Liver (tissue), 9 donors: ENCODE results near the gene PYCARD. TPM values are rescaled to one million over a fixed set of nuclear protein-coding genes. Genes with fewer than 3 reads are reported as not detected.

Source experiments
- DNase-seq: peaks from one replicate; pipeline ENCODE4 v3.0.0-alpha.2; 2017; ENCODE audit warnings: low spot score
- H3K27ac ChIP-seq, 2 donors: one replicate each; pipeline ENCODE4 v1.7.0; 2013; ENCODE audit warnings: inconsistent platforms in 2 of 2, low read length in 2 of 2, control low read depth in 1 of 2, low read depth in 1 of 2, mild to moderate bottlenecking in 1 of 2
- H3K27me3 ChIP-seq, 4 donors: one replicate each; pipeline versions ENCODE4 v1.6.1 to v1.7.0; 2013; ENCODE audit warnings: low read length in 3 of 4, inconsistent platforms in 1 of 4, mild to moderate bottlenecking in 1 of 4, moderate library complexity in 1 of 4; ENCODE audit not compliant: control insufficient read depth in 4 of 4, insufficient read depth in 4 of 4
- H3K36me3 ChIP-seq, 4 donors: one replicate each; pipeline versions ENCODE4 v1.6.1 to v1.7.0; 2013; ENCODE audit warnings: low read length in 3 of 4, mild to moderate bottlenecking in 3 of 4, low read depth in 1 of 4, moderate library complexity in 1 of 4; ENCODE audit not compliant: control insufficient read depth in 4 of 4, insufficient read depth in 3 of 4
- H3K4me1 ChIP-seq, 4 donors: one replicate each; pipeline versions ENCODE4 v1.6.1 to v1.7.0; 2013; ENCODE audit warnings: low read length in 3 of 4, mild to moderate bottlenecking in 3 of 4, moderate library complexity in 1 of 4; ENCODE audit not compliant: control insufficient read depth in 4 of 4, insufficient read depth in 4 of 4
- H3K4me3 ChIP-seq, 3 donors: one replicate each; pipeline versions ENCODE4 v1.6.1 to v1.7.0; 2013; ENCODE audit warnings: low read length in 3 of 3, control low read depth in 1 of 3, low read depth in 1 of 3, mild to moderate bottlenecking in 1 of 3
- H3K9ac ChIP-seq, 2 donors: one replicate each; pipeline ENCODE4 v1.7.0; 2013; ENCODE audit warnings: low read length in 2 of 2, mild to moderate bottlenecking in 2 of 2, moderate library complexity in 2 of 2, control low read depth in 1 of 2, low read depth in 1 of 2
- H3K9me3 ChIP-seq, 4 donors: one replicate each; pipeline versions ENCODE4 v1.6.1 to v1.7.0; 2013; ENCODE audit warnings: low read length in 3 of 4; ENCODE audit not compliant: control insufficient read depth in 4 of 4
- EGR1 ChIP-seq, 2 donors: IDR thresholded peaks; 2 replicates each; pipeline ENCODE4 v1.6.1; 2016 to 2018; ENCODE audit warnings: antibody characterized with exemption in 2 of 2, low read depth in 2 of 2
- HNF4A ChIP-seq, 2 donors: conservative IDR thresholded peaks; 2 replicates each; pipeline ENCODE4 v1.6.1; 2016; ENCODE audit warnings: antibody characterized with exemption in 2 of 2, mild to moderate bottlenecking in 2 of 2
- HNF4G ChIP-seq: IDR thresholded peaks from 2 replicates; pipeline ENCODE4 v1.6.1; 2016; ENCODE audit warnings: antibody characterized with exemption
- JUND ChIP-seq, 2 donors: IDR thresholded peaks; 2 replicates each; pipeline ENCODE4 v1.6.1; 2016; ENCODE audit warnings: antibody characterized with exemption in 2 of 2
- NR2F2 ChIP-seq: IDR thresholded peaks from 2 replicates; pipeline ENCODE4 v1.6.1; 2016; ENCODE audit warnings: antibody characterized with exemption
- RAD21 ChIP-seq, 2 donors: IDR thresholded peaks; 2 replicates each; pipeline ENCODE4 v1.6.1; 2016; ENCODE audit warnings: antibody characterized with exemption in 2 of 2, mild to moderate bottlenecking in 2 of 2
- RXRA ChIP-seq, 2 donors: IDR thresholded peaks; 2 replicates each; pipeline ENCODE4 v1.6.1; 2017 to 2018; ENCODE audit warnings: antibody characterized with exemption in 2 of 2, mild to moderate bottlenecking in 1 of 2
- SP1 ChIP-seq: IDR thresholded peaks from 2 replicates; pipeline ENCODE4 v1.6.1; 2018; ENCODE audit warnings: antibody characterized with exemption, mild to moderate bottlenecking
- YY1 ChIP-seq: IDR thresholded peaks from 2 replicates; pipeline ENCODE4 v1.6.1; 2016; ENCODE audit warnings: antibody characterized with exemption, mild to moderate bottlenecking
- WGBS: extraction: QIAGEN DNeasy Blood & Tissue Kit; methylation state at CpG from one replicate; pipeline ENCODE4 v1.1.7; 2013; 5-methylcytosine and 5-hydroxymethylcytosine counted together
- polyA plus RNA-seq, 2 donors: library from polyadenylated mRNA; stranded (reverse) in 1 of 2; unstranded in 1 of 2; fragments of 200-250 nt in 1 of 2; fragments of >200 nt in 1 of 2; fragmentation: Nextera tagmentation in 1 of 2; extraction: Ambion mirVana in 1 of 2; gene quantifications; one replicate each; pipeline versions ENCODE4 v1.2.1 to v1.2.3, GENCODE V29; 2013 to 2015
- total RNA-seq, 2 donors: library from RNA; depleted of rRNA; stranded (reverse); fragments of >200 nt; gene quantifications; one replicate each; pipeline ENCODE4 v1.2.3, GENCODE V29; 2014
- TF ChIP-seq, protein P1 (sequence below): fragments of 150-350 bp; IDR thresholded peaks from 2 replicates; pipeline ENCODE4 v1.5.1; 2017; ENCODE audit warnings: improper control_type of control experiment, low read depth, low read length; ENCODE audit not compliant: missing input control
- TF ChIP-seq, protein P2 (sequence below): IDR thresholded peaks from 2 replicates; pipeline ENCODE4 v1.6.1; 2016; ENCODE audit warnings: antibody characterized with exemption, mild to moderate bottlenecking
- TF ChIP-seq, protein P3 (sequence below): IDR thresholded peaks from 2 replicates; pipeline ENCODE4 v1.6.1; 2016; ENCODE audit warnings: antibody characterized with exemption
- TF ChIP-seq, protein P4 (sequence below): IDR thresholded peaks from 2 replicates; pipeline ENCODE4 v1.6.1; 2016; ENCODE audit warnings: antibody characterized with exemption
- donor health status: healthy.
- donor health status: healthy.
- donor health status: healthy.
- donor health status: healthy.
- donor health status: healthy.

Gene PYCARD
- total and polyA plus RNA-seq, 4 donors, result 6.7 to 35.9 (median 10.8) TPM

DNA sequence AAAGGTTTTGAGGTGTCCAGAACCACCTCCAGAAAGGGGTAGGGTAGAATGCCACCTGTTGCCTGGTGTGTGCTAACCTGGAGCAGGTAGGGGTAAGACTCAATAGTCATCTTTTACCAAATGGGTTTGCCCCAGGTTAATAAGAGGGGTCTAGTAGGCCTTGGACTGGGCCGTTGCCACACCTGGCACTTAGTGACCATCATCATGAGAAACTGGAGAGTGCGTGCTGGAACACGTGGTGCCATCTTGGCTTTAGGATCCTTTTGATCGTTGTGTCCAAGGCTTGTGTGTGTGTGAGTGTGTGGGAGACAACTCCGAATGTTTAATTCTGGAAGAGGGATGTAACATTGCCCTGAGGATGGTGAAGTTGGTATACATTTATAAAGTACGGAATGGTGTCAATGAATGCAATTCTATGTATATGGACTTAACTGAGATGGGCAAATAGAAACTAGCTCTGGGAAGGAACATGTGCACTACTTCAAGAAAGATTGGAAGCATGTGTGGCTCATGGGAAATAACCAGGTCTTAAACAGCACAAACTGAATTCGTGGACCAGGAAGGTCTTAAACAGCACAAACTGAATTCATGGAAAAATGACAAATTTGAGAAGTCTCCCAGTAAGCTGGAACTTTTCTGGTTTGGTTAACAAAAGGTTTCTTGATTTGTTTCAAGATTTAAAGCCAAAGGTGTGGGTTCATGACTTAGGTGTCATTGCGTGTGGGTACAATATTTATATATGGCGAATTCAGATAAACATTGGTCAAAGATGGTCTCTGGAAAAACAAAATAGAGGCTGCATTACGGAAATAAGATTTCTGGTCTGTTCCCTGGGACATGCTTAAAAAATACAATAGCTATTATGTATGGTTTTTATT is 15.4 kb downstream of the PYCARD start:
- no peaks in the 10 kb centered on the region for H3K27me3 ChIP-seq
- no peak for DNase-seq
- no peaks in the 10 kb centered on the region for H3K9me3 ChIP-seq
- H3K4me3 ChIP-seq, result no peak overlapping the region
- WGBS, result 89% methylated on average over 10 of the region's 10 CpGs
- H3K4me1 ChIP-seq, result peaks cover 4 to 17% (median 9%) of the 10 kb centered on the region in 4 donors
- no peak overlapping the region for H3K9ac ChIP-seq
- H3K36me3 ChIP-seq, result peaks cover 22 to 90% (median 87%) of the 10 kb centered on the region in 4 donors
- TF ChIP-seq EGR1 (IDR thresholded peaks at IDR 0.05; ENCODE audit: low read depth in 2 of 2) (no peak), RAD21 (IDR thresholded peaks at IDR 0.05) (no peak), YY1 (no peak), JUND (IDR thresholded peaks at IDR 0.05) (no peak), NR2F2 (no peak), RXRA (IDR thresholded peaks at IDR 0.05) (no peak), HNF4G (no peak), SP1 (no peak)
- TF ChIP-seq, protein P1, sequence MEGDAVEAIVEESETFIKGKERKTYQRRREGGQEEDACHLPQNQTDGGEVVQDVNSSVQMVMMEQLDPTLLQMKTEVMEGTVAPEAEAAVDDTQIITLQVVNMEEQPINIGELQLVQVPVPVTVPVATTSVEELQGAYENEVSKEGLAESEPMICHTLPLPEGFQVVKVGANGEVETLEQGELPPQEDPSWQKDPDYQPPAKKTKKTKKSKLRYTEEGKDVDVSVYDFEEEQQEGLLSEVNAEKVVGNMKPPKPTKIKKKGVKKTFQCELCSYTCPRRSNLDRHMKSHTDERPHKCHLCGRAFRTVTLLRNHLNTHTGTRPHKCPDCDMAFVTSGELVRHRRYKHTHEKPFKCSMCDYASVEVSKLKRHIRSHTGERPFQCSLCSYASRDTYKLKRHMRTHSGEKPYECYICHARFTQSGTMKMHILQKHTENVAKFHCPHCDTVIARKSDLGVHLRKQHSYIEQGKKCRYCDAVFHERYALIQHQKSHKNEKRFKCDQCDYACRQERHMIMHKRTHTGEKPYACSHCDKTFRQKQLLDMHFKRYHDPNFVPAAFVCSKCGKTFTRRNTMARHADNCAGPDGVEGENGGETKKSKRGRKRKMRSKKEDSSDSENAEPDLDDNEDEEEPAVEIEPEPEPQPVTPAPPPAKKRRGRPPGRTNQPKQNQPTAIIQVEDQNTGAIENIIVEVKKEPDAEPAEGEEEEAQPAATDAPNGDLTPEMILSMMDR, result no peak
- TF ChIP-seq, protein P2, sequence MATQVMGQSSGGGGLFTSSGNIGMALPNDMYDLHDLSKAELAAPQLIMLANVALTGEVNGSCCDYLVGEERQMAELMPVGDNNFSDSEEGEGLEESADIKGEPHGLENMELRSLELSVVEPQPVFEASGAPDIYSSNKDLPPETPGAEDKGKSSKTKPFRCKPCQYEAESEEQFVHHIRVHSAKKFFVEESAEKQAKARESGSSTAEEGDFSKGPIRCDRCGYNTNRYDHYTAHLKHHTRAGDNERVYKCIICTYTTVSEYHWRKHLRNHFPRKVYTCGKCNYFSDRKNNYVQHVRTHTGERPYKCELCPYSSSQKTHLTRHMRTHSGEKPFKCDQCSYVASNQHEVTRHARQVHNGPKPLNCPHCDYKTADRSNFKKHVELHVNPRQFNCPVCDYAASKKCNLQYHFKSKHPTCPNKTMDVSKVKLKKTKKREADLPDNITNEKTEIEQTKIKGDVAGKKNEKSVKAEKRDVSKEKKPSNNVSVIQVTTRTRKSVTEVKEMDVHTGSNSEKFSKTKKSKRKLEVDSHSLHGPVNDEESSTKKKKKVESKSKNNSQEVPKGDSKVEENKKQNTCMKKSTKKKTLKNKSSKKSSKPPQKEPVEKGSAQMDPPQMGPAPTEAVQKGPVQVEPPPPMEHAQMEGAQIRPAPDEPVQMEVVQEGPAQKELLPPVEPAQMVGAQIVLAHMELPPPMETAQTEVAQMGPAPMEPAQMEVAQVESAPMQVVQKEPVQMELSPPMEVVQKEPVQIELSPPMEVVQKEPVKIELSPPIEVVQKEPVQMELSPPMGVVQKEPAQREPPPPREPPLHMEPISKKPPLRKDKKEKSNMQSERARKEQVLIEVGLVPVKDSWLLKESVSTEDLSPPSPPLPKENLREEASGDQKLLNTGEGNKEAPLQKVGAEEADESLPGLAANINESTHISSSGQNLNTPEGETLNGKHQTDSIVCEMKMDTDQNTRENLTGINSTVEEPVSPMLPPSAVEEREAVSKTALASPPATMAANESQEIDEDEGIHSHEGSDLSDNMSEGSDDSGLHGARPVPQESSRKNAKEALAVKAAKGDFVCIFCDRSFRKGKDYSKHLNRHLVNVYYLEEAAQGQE, result no peak
- TF ChIP-seq, protein P3, sequence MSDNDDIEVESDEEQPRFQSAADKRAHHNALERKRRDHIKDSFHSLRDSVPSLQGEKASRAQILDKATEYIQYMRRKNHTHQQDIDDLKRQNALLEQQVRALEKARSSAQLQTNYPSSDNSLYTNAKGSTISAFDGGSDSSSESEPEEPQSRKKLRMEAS, result no peak
- H3K27ac ChIP-seq, result no peak overlapping the region

DNA sequence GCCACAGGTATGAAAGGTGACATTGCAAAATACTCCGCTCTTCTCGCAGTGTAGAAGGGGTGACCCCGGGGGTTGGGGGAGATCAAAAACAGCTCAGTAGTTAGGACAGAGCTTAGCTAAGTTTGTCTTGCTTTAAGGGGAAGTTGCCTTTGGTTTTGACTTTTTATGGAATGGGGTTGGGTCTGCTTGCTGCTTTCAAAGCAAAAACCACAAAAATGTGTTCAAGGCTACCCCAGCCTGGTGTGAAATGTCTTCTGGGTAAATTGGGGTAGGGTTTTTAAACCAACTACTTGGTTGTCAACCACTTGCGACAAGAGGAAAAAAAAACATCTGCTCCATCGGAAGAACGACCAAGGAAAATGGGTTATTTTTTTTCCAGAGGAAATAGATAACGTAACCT is 16.4 kb downstream of the PYCARD start:
- no peak for DNase-seq
- no peaks in the 10 kb centered on the region for H3K27me3 ChIP-seq
- H3K9ac ChIP-seq, result no peak overlapping the region
- no peak overlapping the region for H3K4me3 ChIP-seq
- no peaks in the 10 kb centered on the region for H3K9me3 ChIP-seq
- peaks cover 7 to 26% (median 18%) of the 10 kb centered on the region in 4 donors for H3K4me1 ChIP-seq
- TF ChIP-seq YY1 (no peak), NR2F2 (no peak), HNF4A (conservative IDR thresholded peaks at IDR 0.05) (no peak), RAD21 (IDR thresholded peaks at IDR 0.05) (no peak)
- TF ChIP-seq, protein P4, sequence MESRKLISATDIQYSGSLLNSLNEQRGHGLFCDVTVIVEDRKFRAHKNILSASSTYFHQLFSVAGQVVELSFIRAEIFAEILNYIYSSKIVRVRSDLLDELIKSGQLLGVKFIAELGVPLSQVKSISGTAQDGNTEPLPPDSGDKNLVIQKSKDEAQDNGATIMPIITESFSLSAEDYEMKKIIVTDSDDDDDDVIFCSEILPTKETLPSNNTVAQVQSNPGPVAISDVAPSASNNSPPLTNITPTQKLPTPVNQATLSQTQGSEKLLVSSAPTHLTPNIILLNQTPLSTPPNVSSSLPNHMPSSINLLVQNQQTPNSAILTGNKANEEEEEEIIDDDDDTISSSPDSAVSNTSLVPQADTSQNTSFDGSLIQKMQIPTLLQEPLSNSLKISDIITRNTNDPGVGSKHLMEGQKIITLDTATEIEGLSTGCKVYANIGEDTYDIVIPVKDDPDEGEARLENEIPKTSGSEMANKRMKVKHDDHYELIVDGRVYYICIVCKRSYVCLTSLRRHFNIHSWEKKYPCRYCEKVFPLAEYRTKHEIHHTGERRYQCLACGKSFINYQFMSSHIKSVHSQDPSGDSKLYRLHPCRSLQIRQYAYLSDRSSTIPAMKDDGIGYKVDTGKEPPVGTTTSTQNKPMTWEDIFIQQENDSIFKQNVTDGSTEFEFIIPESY, result no peak
- TF ChIP-seq, protein P1, result no peak
- no peak overlapping the region for H3K27ac ChIP-seq
- 77% methylated on average over 7 of the region's 7 CpGs for WGBS
- H3K36me3 ChIP-seq, result peaks cover 19 to 80% (median 78%) of the 10 kb centered on the region in 4 donors
